IPS-NIHi7 (cell line): Measurements from ENCODE around the gene TTLL5.

ENCODE experiments used
- DNase-seq: peaks from one replicate; pipeline ENCODE4 v3.0.0; 2012; ENCODE audit warnings: mixed read lengths; ENCODE audit errors: extremely low spot score

The TTLL5 gene

GRCh38 chr14:75986439-75986765, 325.4 kb downstream of the TTLL5 start:
- no peak for DNase-seq

- no peak for DNase-seq
Measured at GRCh38 chr14:75987201-75987970, 326.3 kb downstream of the TTLL5 start.

GRCh38 chr14:75989134-75989533, 328.1 kb downstream of the TTLL5 start:
- DNase-seq, result no peak

GRCh38 chr14:75990297-75990696, 329.3 kb downstream of the TTLL5 start:
- DNase-seq, result no peak

GRCh38 chr14:75991753-75992152, 330.7 kb downstream of the TTLL5 start:
- no peak for DNase-seq

GRCh38 chr14:75993567-75994041, 332.6 kb downstream of the TTLL5 start:
- no peak for DNase-seq

- no peak for DNase-seq
Measured at GRCh38 chr14:75995372-75996041, 334.5 kb downstream of the TTLL5 start.

- DNase-seq, result no peak
Measured at GRCh38 chr14:75996488-75996887, 335.4 kb downstream of the TTLL5 start.

GRCh38 chr14:75999511-76000190, 338.6 kb downstream of the TTLL5 start:
- no peak for DNase-seq

GRCh38 chr14:76002383-76002782, 341.3 kb downstream of the TTLL5 start:
- no peak for DNase-seq
